Neuron (in vitro differentiated cells): Measurements from ENCODE around the gene SLC18A2.

Source experiments
- H2AFZ ChIP-seq: one replicate; pipeline ENCODE4 v1.6.1; 2013; ENCODE audit warnings: low read depth, mild to moderate bottlenecking, inconsistent platforms, low read length, moderate library complexity
- H3K27me3 ChIP-seq: one replicate; pipeline ENCODE4 v1.6.1; 2013; ENCODE audit warnings: low read length; ENCODE audit not compliant: insufficient read depth
- H3K36me3 ChIP-seq: one replicate; pipeline ENCODE4 v1.6.1; 2013; ENCODE audit warnings: low read length; ENCODE audit not compliant: insufficient read depth
- H3K4me1 ChIP-seq: one replicate; pipeline ENCODE4 v1.6.1; 2013; ENCODE audit warnings: low read length; ENCODE audit not compliant: insufficient read depth
- H3K4me3 ChIP-seq: 2 replicates; pipeline ENCODE4 v1.5.1; 2013; ENCODE audit warnings: mild to moderate bottlenecking, low read length, moderate library complexity
- H3K9me3 ChIP-seq: one replicate; pipeline ENCODE4 v1.6.1; 2013; ENCODE audit warnings: low read length

Gene SLC18A2

GRCh38 chr10:117316701-117317100, 75.8 kb downstream of the SLC18A2 start:
- peaks cover 5% of the 10 kb centered on the region for H3K36me3 ChIP-seq

GRCh38 chr10:117318909-117319308, 78.0 kb downstream of the SLC18A2 start:
- no peaks in the 10 kb centered on the region for H3K4me1 ChIP-seq
- no peak overlapping the region for H2AFZ ChIP-seq
- H3K9me3 ChIP-seq: no peaks in the 10 kb centered on the region
- no peaks in the 10 kb centered on the region for H3K27me3 ChIP-seq
- H3K36me3 ChIP-seq: peaks cover 5% of the 10 kb centered on the region
- no peak overlapping the region for H3K4me3 ChIP-seq

More at GRCh38 chr10:117316701-117317100, 75.8 kb downstream of the SLC18A2 start:
- H2AFZ ChIP-seq: no peak overlapping the region
- H3K9me3 ChIP-seq: no peaks in the 10 kb centered on the region
- H3K4me1 ChIP-seq: no peaks in the 10 kb centered on the region
- H3K27me3 ChIP-seq: no peaks in the 10 kb centered on the region
- no peak overlapping the region for H3K4me3 ChIP-seq

- Histone ChIP-seq H3K27me3 (no peaks in the 10 kb centered on the region), H3K36me3 (peaks cover 5% of the 10 kb centered on the region), H3K4me3 (no peak overlapping the region), H3K9me3 (peaks cover 3% of the 10 kb centered on the region), H3K4me1 (no peaks in the 10 kb centered on the region), H2AFZ (no peak overlapping the region)
Measured at GRCh38 chr10:117320050-117320665, 79.2 kb downstream of the SLC18A2 start.

- Histone ChIP-seq H2AFZ (no peak overlapping the region), H3K4me1 (no peaks in the 10 kb centered on the region), H3K27me3 (no peaks in the 10 kb centered on the region), H3K4me3 (no peak overlapping the region), H3K9me3 (peaks cover 3% of the 10 kb centered on the region), H3K36me3 (peaks cover 8% of the 10 kb centered on the region)
Measured at GRCh38 chr10:117322260-117322659, 81.3 kb downstream of the SLC18A2 start.

- Histone ChIP-seq H3K4me3 (no peak overlapping the region), H3K36me3 (peaks cover 3% of the 10 kb centered on the region), H3K27me3 (no peaks in the 10 kb centered on the region), H3K9me3 (peaks cover 3% of the 10 kb centered on the region), H2AFZ (no peak overlapping the region), H3K4me1 (no peaks in the 10 kb centered on the region)
Measured at GRCh38 chr10:117324367-117324766, 83.5 kb downstream of the SLC18A2 start.

GRCh38 chr10:117327262-117327661, 86.3 kb downstream of the SLC18A2 start:
- no peak overlapping the region for H2AFZ ChIP-seq
- H3K36me3 ChIP-seq: peaks cover 3% of the 10 kb centered on the region
- H3K27me3 ChIP-seq: no peaks in the 10 kb centered on the region
- no peaks in the 10 kb centered on the region for H3K4me1 ChIP-seq
- peaks cover 3% of the 10 kb centered on the region for H3K9me3 ChIP-seq
- H3K4me3 ChIP-seq: no peak overlapping the region
